SK-N-SH treated with all-trans-retinoic acid at 6 μM for 48 hours (cell line): ENCODE measurements around the gene TFCP2.

Experiments used
- GLIS3 ChIP-seq: fragments of 250-450 bp; sonication (Bioruptor Pico); IDR thresholded peaks from 2 replicates; pipeline ENCODE4 v1.5.0; 2020; ENCODE audit warnings: mild to moderate bottlenecking, moderate library complexity
- ZFP30 ChIP-seq: fragments of 450-650 bp; formaldehyde crosslinking; IDR thresholded peaks from 2 replicates; pipeline ENCODE4 v1.5.0; 2022; ENCODE audit warnings: mild to moderate bottlenecking, moderate library complexity
- ZNF70 ChIP-seq: fragments of 450-650 bp; formaldehyde crosslinking; IDR thresholded peaks from 2 replicates; pipeline ENCODE4 v1.5.0; 2020; ENCODE audit warnings: mild to moderate bottlenecking, moderate library complexity

DNA sequence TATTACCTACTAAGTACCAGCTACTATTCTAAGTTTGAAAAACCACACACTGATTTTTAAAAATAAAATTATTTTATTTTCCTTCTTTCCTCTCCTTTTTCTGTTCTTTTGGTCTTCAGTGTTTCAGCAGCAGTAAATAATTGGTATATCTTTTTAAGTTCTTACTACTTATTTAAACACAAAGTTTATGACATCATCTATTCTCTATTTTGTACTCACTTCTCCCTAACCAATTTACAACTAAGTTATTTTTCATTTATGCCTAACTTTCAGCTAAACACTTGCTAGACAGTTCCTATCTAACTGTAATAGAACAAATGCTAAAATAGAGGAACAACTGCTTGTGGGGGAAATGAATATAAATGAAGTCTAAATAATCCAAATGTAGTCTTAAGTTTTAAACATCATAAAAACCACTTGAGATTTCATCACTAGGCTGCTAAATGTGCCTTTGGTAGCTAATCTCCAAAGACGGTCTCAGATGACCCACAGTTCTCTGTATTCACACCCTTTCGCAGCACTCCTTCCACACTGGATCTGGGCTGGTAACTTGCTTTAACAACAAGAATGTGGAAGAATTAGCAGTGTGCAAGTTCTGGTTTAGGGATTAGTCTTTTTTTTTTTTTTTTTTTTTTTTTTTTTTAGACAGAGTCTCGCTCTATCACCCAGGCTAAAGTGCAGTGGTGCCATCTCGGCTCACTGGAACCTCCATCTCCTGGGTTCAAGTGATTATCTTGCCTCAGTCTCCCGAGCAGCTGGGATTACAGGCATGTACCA, 41.0 kb downstream of the TFCP2 start:
- TF ChIP-seq ZFP30 (CRISPR knock-in tag) = no peak
- no peak for TF ChIP-seq GLIS3 (CRISPR knock-in tag)
- no peak for TF ChIP-seq ZNF70 (CRISPR knock-in tag)
